SK-N-MC (cell line): ENCODE measurements around the gene CABS1.

Source experiments
- DNase-seq: peaks from one replicate; pipeline ENCODE4 v3.0.0-alpha.2; 2011; ENCODE audit warnings: low read depth, low spot score
- H3K27ac ChIP-seq: fragments of 200-600 bp; sonication (generic); 2 replicates; pipeline ENCODE4 v1.5.1; 2016; ENCODE audit warnings: mixed run types
- H3K36me3 ChIP-seq: fragments of 200-600 bp; sonication (generic); 2 replicates; pipeline ENCODE4 v1.6.1; 2017; ENCODE audit warnings: antibody characterized with exemption, low read length, mixed read lengths; ENCODE audit not compliant: insufficient read depth
- H3K4me3 ChIP-seq: fragments of 200-600 bp; sonication (generic); 2 replicates; pipeline ENCODE4 v1.5.1; 2016
- H3K9ac ChIP-seq: fragments of 200-600 bp; sonication (generic); 2 replicates; pipeline ENCODE4 v1.8.0; 2017; ENCODE audit warnings: mixed run types, mixed read lengths; ENCODE audit not compliant: insufficient read length
- H3K9me3 ChIP-seq: fragments of 200-600 bp; sonication (generic); 2 replicates; pipeline ENCODE4 v1.6.1; 2017; ENCODE audit warnings: low read depth, mild to moderate bottlenecking, antibody characterized with exemption, low read length, moderate library complexity, mixed read lengths
- EZH2 ChIP-seq: fragments of 200-600 bp; sonication (generic); IDR thresholded peaks from one replicate; pipeline ENCODE4 v1.6.1; 2017; ENCODE audit warnings: antibody characterized with exemption
- FOXP2 ChIP-seq: optimal IDR thresholded peaks from 2 replicates; pipeline ENCODE3; 2011; ENCODE audit warnings: mild to moderate bottlenecking, moderate library complexity; ENCODE audit not compliant: insufficient read depth; ENCODE audit errors: extremely low read length, control extremely low read depth
- POLR2AphosphoS5 ChIP-seq: IDR thresholded peaks from 2 replicates; pipeline ENCODE4 v1.6.1; 2012; ENCODE audit warnings: mild to moderate bottlenecking, low read depth, low read length, borderline replicate concordance

Gene CABS1

GRCh38 chr4:70334681-70335080 lies at the start of gene CABS1:
CABS1 (plus strand) TSS chr4:70334981; CDS start chr4:70335040, 59 bp downstream.
- Histone ChIP-seq H3K9ac (no peak within 1 kb of the TSS), H3K4me3 (no peak within 1 kb of the TSS), H3K27ac (no peak within 1 kb of the TSS), H3K9me3 (no peaks in the 10 kb centered on the region), H3K36me3 (no peaks in the 10 kb centered on the region)
- no peak for DNase-seq
- TF ChIP-seq FOXP2 (no peak), EZH2 (no peak), POLR2AphosphoS5 (no peak)

GRCh38 chr4:70288651-70289050 lies 46.1 kb upstream of the CABS1 start:
- Histone ChIP-seq H3K36me3 (no peaks in the 10 kb centered on the region), H3K27ac (no peak overlapping the region), H3K4me3 (no peak overlapping the region), H3K9ac (no peak overlapping the region), H3K9me3 (no peaks in the 10 kb centered on the region)
- DNase-seq, result no peak
- TF ChIP-seq EZH2, result no peak
- TF ChIP-seq POLR2AphosphoS5, result no peak
- no peak for TF ChIP-seq FOXP2

- H3K27ac ChIP-seq, result no peak overlapping the region
- no peaks in the 10 kb centered on the region for H3K36me3 ChIP-seq
- no peak overlapping the region for H3K9ac ChIP-seq
- no peaks in the 10 kb centered on the region for H3K9me3 ChIP-seq
- H3K4me3 ChIP-seq, result no peak overlapping the region
- DNase-seq, result no peak
- TF ChIP-seq EZH2, result no peak
- no peak for TF ChIP-seq FOXP2
- TF ChIP-seq POLR2AphosphoS5, result no peak
Measured at GRCh38 chr4:70291341-70291740, 43.4 kb upstream of the CABS1 start.

DNA sequence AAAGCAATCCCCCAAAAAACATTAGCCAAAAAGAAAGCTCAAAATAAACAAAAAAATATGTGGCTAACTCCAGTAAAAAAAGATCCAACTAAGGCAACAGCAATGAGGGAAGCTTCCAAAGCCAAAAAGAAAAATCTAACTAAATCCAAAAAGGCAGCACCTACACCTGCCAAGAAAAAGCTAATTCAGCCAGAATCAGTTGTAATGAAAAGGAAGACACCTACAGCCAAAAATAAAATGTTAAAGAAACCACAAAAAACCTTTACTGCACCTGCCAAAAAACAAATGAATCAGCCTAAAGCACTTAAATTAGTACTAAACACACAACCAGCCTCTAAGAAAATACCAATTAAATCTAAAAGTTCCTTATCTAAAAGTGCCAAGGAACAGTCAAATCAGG lies 37.2 kb upstream of the CABS1 start:
- Histone ChIP-seq H3K9ac (no peak overlapping the region), H3K4me3 (no peak overlapping the region), H3K9me3 (no peaks in the 10 kb centered on the region), H3K27ac (no peak overlapping the region), H3K36me3 (no peaks in the 10 kb centered on the region)
- TF ChIP-seq FOXP2, result no peak
- no peak for TF ChIP-seq POLR2AphosphoS5
- no peak for TF ChIP-seq EZH2
- no peak for DNase-seq

GRCh38 chr4:70298051-70298450 lies 36.7 kb upstream of the CABS1 start:
- Histone ChIP-seq H3K36me3 (no peaks in the 10 kb centered on the region), H3K4me3 (no peak overlapping the region), H3K9me3 (no peaks in the 10 kb centered on the region), H3K9ac (no peak overlapping the region), H3K27ac (no peak overlapping the region)
- TF ChIP-seq FOXP2, result no peak
- no peak for TF ChIP-seq POLR2AphosphoS5
- TF ChIP-seq EZH2, result no peak
- no peak for DNase-seq

DNA sequence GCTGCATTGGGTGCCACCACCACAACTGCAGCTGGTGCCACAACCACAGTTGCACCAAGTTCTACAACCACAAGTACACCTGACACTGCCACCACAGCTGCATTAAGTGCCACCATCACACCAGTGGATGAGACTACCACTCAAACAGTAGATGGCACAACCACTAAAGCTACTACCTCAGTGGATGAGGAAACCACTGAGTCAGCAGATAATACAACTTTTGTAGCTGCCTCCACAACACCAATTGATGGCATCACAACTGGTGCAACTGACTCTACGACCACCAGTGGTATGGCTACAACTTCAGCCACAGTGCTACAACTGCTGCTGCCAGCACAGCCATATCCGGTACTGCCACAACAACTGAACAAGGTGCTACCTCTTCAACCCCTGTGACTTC lies 35.1 kb upstream of the CABS1 start:
- Histone ChIP-seq H3K36me3 (no peaks in the 10 kb centered on the region), H3K9ac (no peak overlapping the region), H3K9me3 (no peaks in the 10 kb centered on the region), H3K27ac (no peak overlapping the region), H3K4me3 (no peak overlapping the region)
- TF ChIP-seq FOXP2 (no peak), EZH2 (no peak), POLR2AphosphoS5 (no peak)
- DNase-seq, result no peak

- no peak for DNase-seq
- H3K4me3 ChIP-seq, result no peak overlapping the region
- no peak overlapping the region for H3K27ac ChIP-seq
- no peaks in the 10 kb centered on the region for H3K9me3 ChIP-seq
- H3K36me3 ChIP-seq, result no peaks in the 10 kb centered on the region
- TF ChIP-seq EZH2, result no peak
- no peak for TF ChIP-seq POLR2AphosphoS5
- no peak for TF ChIP-seq FOXP2
- no peak overlapping the region for H3K9ac ChIP-seq
Measured at GRCh38 chr4:70300215-70300614, 34.6 kb upstream of the CABS1 start.

DNA sequence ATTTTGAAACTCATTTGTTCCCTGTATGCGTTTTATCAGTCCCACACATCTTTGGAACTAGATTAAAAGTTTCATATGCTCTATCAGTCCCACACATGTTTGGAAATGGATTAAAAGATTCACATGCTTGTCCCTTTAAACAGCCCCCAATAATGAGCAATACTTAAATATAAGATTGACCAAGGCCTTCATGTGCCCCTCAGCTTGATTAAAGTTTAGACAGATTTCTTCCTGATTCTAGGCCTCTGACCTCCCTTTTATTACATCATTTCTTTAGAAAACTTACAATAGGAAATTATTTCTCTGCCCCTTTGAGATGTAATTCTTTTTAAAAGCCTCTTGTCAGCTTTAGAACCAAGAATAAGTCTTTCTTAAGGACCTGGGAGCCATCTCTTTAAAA lies 31.7 kb upstream of the CABS1 start:
- DNase-seq, result no peak
- TF ChIP-seq EZH2 (no peak), FOXP2 (no peak), POLR2AphosphoS5 (no peak)
- Histone ChIP-seq H3K9ac (no peak overlapping the region), H3K27ac (no peak overlapping the region), H3K9me3 (no peaks in the 10 kb centered on the region), H3K36me3 (no peaks in the 10 kb centered on the region), H3K4me3 (no peak overlapping the region)

DNA sequence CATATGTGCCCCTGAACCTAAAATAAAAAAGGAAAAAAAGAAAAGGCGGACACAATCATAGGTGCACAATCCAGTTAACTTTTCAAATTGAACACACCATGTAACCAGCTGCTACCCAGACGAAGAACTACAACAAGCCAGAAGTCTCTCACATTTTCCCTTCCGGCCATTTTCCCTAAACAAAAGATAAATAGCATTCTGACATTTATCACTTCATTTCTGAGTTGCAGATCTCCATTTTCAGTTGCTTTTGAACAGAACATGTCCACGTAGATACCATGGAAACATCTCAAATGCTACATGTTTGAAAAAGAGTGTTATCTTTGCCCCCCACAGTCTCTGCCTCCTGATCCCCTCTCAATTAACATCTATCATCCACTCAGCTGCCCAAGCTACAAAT lies 29.2 kb upstream of the CABS1 start:
- TF ChIP-seq EZH2 (no peak), FOXP2 (no peak), POLR2AphosphoS5 (no peak)
- no peaks in the 10 kb centered on the region for H3K9me3 ChIP-seq
- H3K36me3 ChIP-seq, result no peaks in the 10 kb centered on the region
- no peak overlapping the region for H3K9ac ChIP-seq
- no peak overlapping the region for H3K27ac ChIP-seq
- no peak for DNase-seq
- no peak overlapping the region for H3K4me3 ChIP-seq
